Measurements from ENCODE around the gene ARMH2.
"Not testable (repeated sequence)": the region's sequence is repeated elsewhere in the genome, so short reads cannot be mapped to it uniquely, and the experiment has no call there.

ARMH2 gene

GRCh38 chr6:24761851-24762250, 36.9 kb downstream of the ARMH2 start:
- no peak for DNase-seq

- no peak for DNase-seq
These were observed 37.4 kb downstream of the ARMH2 start for GRCh38 chr6:24761193-24761835.

- no peak for DNase-seq
These were observed 38.5 kb downstream of the ARMH2 start for GRCh38 chr6:24760210-24760609.

DNA sequence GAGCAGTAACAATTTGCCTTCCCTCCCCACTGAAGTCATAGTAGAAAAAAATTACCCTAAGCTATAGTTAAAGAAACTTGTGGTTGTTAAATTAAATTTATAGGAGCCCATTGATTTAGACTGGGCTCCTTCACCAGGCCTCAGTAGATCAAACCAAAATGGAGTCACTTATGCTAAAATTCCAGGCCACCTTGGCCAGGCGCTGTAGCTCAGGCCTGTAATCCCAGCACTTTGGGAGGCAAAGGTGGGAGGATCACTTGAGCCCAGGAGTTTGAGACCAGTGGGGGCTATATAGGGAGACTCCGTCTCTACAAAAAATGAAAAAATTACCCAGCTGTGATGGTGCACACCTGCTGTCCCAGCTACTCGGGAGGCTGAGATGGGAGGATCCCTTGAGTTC, 39.0 kb downstream of the ARMH2 start:
- DNase-seq: no peak

DNA sequence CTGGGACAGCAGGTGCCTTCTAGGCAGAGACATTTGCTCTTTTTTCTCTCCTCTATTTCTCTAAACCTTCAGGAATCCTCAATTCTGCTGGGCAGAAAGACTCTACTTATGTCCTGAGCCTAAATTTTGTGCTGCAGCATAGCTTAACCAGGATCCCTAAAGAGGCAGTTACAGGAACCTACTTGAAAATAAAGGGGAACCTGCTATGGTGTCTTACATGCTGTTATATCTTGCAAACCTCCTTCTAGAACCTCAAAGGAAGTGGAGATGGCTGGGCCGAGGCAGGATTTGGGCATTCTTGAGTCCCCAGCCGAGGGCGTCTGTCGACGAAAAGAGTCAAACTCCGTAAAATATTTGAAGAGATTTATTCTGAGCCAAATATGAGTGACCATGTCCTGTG, 41.1 kb downstream of the ARMH2 start:
- DNase-seq: no peak

- no peak for DNase-seq
These were observed 43.4 kb downstream of the ARMH2 start for GRCh38 chr6:24755279-24755678.

DNA sequence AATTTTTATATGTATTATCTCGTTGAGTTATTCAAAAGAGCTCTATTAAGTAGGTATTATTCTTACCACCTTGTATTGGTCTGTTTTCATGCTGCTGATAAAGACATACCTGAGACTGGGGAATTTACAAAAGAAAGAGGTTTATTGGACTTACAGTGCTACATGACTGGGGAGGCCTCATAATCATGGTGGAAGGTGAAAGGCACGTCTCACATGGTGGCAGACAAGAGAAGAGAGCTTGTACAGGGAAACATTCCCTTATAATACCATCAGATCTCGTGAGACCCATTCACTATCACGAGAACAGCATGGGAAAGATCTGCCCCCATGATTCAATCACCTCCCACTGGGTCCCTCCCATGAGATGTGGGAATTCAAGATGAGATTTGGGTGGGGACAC, 44.3 kb downstream of the ARMH2 start:
- DNase-seq: not testable (repeated sequence)

DNA sequence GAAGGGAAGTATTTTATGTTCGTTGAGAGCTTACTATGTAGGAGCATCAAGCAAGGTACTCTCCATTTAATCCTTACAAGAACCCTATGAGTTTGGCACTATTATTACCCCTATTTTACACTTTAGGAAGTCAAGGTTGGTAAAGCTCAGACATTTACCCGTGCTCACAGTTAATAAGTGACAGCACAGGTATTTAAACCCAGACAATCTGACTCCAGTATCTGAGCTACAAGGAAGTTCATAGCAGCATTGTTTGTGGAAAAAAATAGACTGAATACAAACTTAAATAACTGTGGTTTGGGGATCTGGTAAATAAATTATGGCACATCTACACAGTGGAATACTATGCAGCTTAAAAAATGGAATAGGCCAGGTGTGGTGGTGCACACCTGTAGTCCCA, 45.2 kb downstream of the ARMH2 start:
- no peak for DNase-seq

DNA sequence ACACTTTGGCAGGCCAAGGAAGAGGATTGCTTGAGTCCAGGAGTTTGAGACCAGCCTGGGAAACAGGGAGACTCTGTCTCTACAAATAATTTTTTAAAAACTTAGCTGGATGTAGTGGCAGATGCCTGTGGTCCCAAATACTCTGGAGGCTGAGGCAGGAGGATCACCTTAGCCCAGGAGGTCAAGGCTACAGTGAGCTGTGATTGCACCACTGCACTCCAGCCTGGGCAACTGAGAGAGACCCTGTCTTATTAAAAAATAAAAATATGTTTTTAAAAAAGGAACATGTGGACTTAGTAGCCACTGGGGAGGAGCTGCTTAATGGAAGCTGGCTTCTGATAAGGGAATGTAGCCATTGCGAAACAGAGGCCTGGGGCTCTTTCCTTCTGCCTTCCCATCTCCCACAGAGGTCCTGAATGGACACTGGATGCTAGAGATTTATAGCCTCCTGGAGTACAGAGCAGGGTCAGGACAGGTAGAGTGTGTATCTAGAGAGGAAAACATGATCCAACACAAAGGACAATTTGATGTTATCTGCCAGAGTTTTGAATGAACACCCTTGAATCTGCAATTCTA, 45.7 kb downstream of the ARMH2 start:
- no peak for DNase-seq

GRCh38 chr6:24752503-24752902, 46.2 kb downstream of the ARMH2 start:
- DNase-seq: no peak

DNA sequence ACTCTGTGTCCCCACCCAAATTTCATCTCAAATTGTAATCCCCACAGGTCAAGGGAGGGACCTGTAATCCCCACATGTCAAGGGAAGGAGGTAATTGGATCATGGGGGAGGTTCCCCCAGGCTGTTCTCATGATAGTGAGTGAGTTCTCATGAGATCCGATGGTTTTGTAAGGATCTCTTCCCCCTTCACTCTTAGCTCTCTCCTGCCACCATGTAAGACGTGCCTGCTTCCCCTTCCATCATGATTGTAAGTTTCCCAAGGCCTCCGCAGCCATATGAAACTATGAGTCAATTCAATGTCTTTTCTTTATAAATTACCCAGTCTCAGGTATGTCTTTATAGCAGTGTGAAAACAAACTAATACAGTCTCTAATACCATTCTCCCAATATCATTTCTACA, 47.8 kb downstream of the ARMH2 start:
- not testable (repeated sequence) for DNase-seq

GRCh38 chr6:24749297-24749696, 49.4 kb downstream of the ARMH2 start:
- DNase-seq: no peak

Data from NCI-H524 treated with DMSO at 0.1 percent for 48 hours (cell line).